ENCODE results near the gene CYB5R2. TPM values are rescaled to one million over a fixed set of nuclear protein-coding genes. Genes with fewer than 3 reads are reported as not detected.

CYB5R2 gene
- total and polyA plus RNA-seq, 4 donors, result 0.19 to 3.7 (median 2.0) TPM

- no peak overlapping the region for H3K27ac ChIP-seq (ENCODE audit: low read depth in 1 of 2, low read length in 2 of 2)
- 86% methylated on average over 9 of the region's 9 CpGs for WGBS
Measured at GRCh38 chr11:7651700-7652099, 21.6 kb downstream of the CYB5R2 start.

GRCh38 chr11:7651140-7651551, 22.2 kb downstream of the CYB5R2 start:
- WGBS, result 84% methylated on average over 5 of the region's 5 CpGs
- no peak overlapping the region for H3K4me3 ChIP-seq (ENCODE audit: low read depth in 1 of 3, low read length in 3 of 3)
- H3K27me3 ChIP-seq (ENCODE audit: control insufficient read depth in 4 of 4, insufficient read depth in 4 of 4, low read length in 3 of 4), result no peaks in the 10 kb centered on the region
- no peak overlapping the region for H3K27ac ChIP-seq (ENCODE audit: low read depth in 1 of 2, low read length in 2 of 2)
- H3K36me3 ChIP-seq (ENCODE audit: control insufficient read depth in 4 of 4, insufficient read depth in 3 of 4, low read depth in 1 of 4, low read length in 3 of 4), result peaks cover 9 to 73% (median 67%) of the 10 kb centered on the region in 4 donors
- H3K9ac ChIP-seq (ENCODE audit: low read depth in 1 of 2, low read length in 2 of 2), result no peak overlapping the region
- DNase-seq (ENCODE audit: low spot score), result no peak
- no peaks in the 10 kb centered on the region for H3K9me3 ChIP-seq (ENCODE audit: control insufficient read depth in 4 of 4, low read length in 3 of 4)
- H3K4me1 ChIP-seq (ENCODE audit: control insufficient read depth in 4 of 4, insufficient read depth in 4 of 4, low read length in 3 of 4), result peaks cover 0 to 18% (median 9%) of the 10 kb centered on the region in 4 donors
- no peak for TF ChIP-seq SP1 (IDR thresholded peaks at IDR 0.05)
- TF ChIP-seq, protein P1, sequence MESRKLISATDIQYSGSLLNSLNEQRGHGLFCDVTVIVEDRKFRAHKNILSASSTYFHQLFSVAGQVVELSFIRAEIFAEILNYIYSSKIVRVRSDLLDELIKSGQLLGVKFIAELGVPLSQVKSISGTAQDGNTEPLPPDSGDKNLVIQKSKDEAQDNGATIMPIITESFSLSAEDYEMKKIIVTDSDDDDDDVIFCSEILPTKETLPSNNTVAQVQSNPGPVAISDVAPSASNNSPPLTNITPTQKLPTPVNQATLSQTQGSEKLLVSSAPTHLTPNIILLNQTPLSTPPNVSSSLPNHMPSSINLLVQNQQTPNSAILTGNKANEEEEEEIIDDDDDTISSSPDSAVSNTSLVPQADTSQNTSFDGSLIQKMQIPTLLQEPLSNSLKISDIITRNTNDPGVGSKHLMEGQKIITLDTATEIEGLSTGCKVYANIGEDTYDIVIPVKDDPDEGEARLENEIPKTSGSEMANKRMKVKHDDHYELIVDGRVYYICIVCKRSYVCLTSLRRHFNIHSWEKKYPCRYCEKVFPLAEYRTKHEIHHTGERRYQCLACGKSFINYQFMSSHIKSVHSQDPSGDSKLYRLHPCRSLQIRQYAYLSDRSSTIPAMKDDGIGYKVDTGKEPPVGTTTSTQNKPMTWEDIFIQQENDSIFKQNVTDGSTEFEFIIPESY (IDR thresholded peaks at IDR 0.05), result no peak
- no peak for TF ChIP-seq RAD21 (IDR thresholded peaks at IDR 0.05)
- no peak for TF ChIP-seq YY1 (IDR thresholded peaks at IDR 0.05)
- no peak for TF ChIP-seq FOXA1 (IDR thresholded peaks at IDR 0.05)
- no peak for TF ChIP-seq NR2F2 (IDR thresholded peaks at IDR 0.05)
- TF ChIP-seq RXRA (IDR thresholded peaks at IDR 0.05), result no peak

More at GRCh38 chr11:7651700-7652099, 21.6 kb downstream of the CYB5R2 start:
- Histone ChIP-seq H3K9ac (ENCODE audit: low read depth in 1 of 2, low read length in 2 of 2) (no peak overlapping the region), H3K9me3 (ENCODE audit: control insufficient read depth in 4 of 4, low read length in 3 of 4) (no peaks in the 10 kb centered on the region), H3K4me1 (ENCODE audit: control insufficient read depth in 4 of 4, insufficient read depth in 4 of 4, low read length in 3 of 4) (peaks cover 0 to 18% (median 9%) of the 10 kb centered on the region in 4 donors), H3K27me3 (ENCODE audit: control insufficient read depth in 4 of 4, insufficient read depth in 4 of 4, low read length in 3 of 4) (no peaks in the 10 kb centered on the region), H3K4me3 (ENCODE audit: low read depth in 1 of 3, low read length in 3 of 3) (no peak overlapping the region), H3K36me3 (ENCODE audit: control insufficient read depth in 4 of 4, insufficient read depth in 3 of 4, low read depth in 1 of 4, low read length in 3 of 4) (peaks cover 9 to 74% (median 67%) of the 10 kb centered on the region in 4 donors)
- TF ChIP-seq NR2F2 (IDR thresholded peaks at IDR 0.05) (no peak), TAF1 (conservative IDR thresholded peaks at IDR 0.05) (no peak), SP1 (IDR thresholded peaks at IDR 0.05) (no peak), GABPA (IDR thresholded peaks at IDR 0.05 in 1 of 2, conservative IDR thresholded peaks at IDR 0.05 in 1 of 2) (no peak), RXRA (IDR thresholded peaks at IDR 0.05) (no peak), FOXA1 (IDR thresholded peaks at IDR 0.05) (no peak), JUND (IDR thresholded peaks at IDR 0.05) (no peak), CTCF (IDR thresholded peaks at IDR 0.05; ENCODE audit: low read depth, low read length, missing input control) (no peak)
- TF ChIP-seq, protein P2, sequence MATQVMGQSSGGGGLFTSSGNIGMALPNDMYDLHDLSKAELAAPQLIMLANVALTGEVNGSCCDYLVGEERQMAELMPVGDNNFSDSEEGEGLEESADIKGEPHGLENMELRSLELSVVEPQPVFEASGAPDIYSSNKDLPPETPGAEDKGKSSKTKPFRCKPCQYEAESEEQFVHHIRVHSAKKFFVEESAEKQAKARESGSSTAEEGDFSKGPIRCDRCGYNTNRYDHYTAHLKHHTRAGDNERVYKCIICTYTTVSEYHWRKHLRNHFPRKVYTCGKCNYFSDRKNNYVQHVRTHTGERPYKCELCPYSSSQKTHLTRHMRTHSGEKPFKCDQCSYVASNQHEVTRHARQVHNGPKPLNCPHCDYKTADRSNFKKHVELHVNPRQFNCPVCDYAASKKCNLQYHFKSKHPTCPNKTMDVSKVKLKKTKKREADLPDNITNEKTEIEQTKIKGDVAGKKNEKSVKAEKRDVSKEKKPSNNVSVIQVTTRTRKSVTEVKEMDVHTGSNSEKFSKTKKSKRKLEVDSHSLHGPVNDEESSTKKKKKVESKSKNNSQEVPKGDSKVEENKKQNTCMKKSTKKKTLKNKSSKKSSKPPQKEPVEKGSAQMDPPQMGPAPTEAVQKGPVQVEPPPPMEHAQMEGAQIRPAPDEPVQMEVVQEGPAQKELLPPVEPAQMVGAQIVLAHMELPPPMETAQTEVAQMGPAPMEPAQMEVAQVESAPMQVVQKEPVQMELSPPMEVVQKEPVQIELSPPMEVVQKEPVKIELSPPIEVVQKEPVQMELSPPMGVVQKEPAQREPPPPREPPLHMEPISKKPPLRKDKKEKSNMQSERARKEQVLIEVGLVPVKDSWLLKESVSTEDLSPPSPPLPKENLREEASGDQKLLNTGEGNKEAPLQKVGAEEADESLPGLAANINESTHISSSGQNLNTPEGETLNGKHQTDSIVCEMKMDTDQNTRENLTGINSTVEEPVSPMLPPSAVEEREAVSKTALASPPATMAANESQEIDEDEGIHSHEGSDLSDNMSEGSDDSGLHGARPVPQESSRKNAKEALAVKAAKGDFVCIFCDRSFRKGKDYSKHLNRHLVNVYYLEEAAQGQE (IDR thresholded peaks at IDR 0.05), result no peak
- TF ChIP-seq, protein P1 (IDR thresholded peaks at IDR 0.05), result no peak
- TF ChIP-seq, protein P3, sequence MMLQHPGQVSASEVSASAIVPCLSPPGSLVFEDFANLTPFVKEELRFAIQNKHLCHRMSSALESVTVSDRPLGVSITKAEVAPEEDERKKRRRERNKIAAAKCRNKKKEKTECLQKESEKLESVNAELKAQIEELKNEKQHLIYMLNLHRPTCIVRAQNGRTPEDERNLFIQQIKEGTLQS (IDR thresholded peaks at IDR 0.05), result no peak
- no peak for DNase-seq (ENCODE audit: low spot score)
